ENCODE data around the gene CTPS1.

DNA sequence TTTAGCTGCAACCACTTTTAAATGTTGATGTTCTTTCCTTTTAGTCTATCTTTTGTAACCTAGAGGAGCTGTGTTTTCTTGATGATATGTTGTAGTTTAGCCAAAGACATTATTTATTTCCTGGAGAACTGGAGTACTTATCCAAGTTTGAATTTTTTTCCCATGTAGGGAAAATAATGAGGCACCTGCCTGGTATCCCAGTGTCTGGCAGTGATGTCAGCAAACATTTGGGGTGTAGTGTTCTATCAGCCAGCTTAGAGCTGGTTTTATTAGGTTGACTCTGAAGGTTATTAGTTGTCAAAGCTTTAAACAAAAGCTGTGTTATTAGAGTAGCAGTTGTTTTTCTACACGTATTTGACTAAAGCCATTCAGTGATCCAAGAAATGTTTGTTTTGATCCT lies 3.2 kb downstream of the CTPS1 start:
- TF ChIP-seq FOSL1 (IDR thresholded peaks at IDR 0.05; ENCODE audit: low read depth) (no peak), POLR2A (IDR thresholded peaks at IDR 0.05; ENCODE audit: borderline replicate concordance, extremely low read depth, insufficient read depth, insufficient read length) (no peak), EZH2 (IDR thresholded peaks at IDR 0.05) (no peak), SP1 (IDR thresholded peaks at IDR 0.05; ENCODE audit: low read depth) (no peak), RAD21 (IDR thresholded peaks at IDR 0.05; ENCODE audit: low read depth) (no peak), POLR2AphosphoS5 (IDR thresholded peaks at IDR 0.05; ENCODE audit: low read depth, low read length) (no peak), JUND (IDR thresholded peaks at IDR 0.05) (no peak), EZH2phosphoT487 (IDR thresholded peaks at IDR 0.05; ENCODE audit: borderline replicate concordance) (no peak)
- TF ChIP-seq, protein P1, sequence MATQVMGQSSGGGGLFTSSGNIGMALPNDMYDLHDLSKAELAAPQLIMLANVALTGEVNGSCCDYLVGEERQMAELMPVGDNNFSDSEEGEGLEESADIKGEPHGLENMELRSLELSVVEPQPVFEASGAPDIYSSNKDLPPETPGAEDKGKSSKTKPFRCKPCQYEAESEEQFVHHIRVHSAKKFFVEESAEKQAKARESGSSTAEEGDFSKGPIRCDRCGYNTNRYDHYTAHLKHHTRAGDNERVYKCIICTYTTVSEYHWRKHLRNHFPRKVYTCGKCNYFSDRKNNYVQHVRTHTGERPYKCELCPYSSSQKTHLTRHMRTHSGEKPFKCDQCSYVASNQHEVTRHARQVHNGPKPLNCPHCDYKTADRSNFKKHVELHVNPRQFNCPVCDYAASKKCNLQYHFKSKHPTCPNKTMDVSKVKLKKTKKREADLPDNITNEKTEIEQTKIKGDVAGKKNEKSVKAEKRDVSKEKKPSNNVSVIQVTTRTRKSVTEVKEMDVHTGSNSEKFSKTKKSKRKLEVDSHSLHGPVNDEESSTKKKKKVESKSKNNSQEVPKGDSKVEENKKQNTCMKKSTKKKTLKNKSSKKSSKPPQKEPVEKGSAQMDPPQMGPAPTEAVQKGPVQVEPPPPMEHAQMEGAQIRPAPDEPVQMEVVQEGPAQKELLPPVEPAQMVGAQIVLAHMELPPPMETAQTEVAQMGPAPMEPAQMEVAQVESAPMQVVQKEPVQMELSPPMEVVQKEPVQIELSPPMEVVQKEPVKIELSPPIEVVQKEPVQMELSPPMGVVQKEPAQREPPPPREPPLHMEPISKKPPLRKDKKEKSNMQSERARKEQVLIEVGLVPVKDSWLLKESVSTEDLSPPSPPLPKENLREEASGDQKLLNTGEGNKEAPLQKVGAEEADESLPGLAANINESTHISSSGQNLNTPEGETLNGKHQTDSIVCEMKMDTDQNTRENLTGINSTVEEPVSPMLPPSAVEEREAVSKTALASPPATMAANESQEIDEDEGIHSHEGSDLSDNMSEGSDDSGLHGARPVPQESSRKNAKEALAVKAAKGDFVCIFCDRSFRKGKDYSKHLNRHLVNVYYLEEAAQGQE (IDR thresholded peaks at IDR 0.05; ENCODE audit: low read depth), result no peak
- TF ChIP-seq, protein P2, sequence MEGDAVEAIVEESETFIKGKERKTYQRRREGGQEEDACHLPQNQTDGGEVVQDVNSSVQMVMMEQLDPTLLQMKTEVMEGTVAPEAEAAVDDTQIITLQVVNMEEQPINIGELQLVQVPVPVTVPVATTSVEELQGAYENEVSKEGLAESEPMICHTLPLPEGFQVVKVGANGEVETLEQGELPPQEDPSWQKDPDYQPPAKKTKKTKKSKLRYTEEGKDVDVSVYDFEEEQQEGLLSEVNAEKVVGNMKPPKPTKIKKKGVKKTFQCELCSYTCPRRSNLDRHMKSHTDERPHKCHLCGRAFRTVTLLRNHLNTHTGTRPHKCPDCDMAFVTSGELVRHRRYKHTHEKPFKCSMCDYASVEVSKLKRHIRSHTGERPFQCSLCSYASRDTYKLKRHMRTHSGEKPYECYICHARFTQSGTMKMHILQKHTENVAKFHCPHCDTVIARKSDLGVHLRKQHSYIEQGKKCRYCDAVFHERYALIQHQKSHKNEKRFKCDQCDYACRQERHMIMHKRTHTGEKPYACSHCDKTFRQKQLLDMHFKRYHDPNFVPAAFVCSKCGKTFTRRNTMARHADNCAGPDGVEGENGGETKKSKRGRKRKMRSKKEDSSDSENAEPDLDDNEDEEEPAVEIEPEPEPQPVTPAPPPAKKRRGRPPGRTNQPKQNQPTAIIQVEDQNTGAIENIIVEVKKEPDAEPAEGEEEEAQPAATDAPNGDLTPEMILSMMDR (IDR thresholded peaks at IDR 0.05 in 2 of 3, conservative IDR thresholded peaks at IDR 0.05 in 1 of 3; ENCODE audit: borderline replicate concordance in 1 of 3, insufficient read depth in 1 of 3, low read depth in 2 of 3, low read length in 2 of 3), result no peak
- TF ChIP-seq, protein P3, sequence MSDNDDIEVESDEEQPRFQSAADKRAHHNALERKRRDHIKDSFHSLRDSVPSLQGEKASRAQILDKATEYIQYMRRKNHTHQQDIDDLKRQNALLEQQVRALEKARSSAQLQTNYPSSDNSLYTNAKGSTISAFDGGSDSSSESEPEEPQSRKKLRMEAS (IDR thresholded peaks at IDR 0.05), result no peak
- TF ChIP-seq, protein P4, sequence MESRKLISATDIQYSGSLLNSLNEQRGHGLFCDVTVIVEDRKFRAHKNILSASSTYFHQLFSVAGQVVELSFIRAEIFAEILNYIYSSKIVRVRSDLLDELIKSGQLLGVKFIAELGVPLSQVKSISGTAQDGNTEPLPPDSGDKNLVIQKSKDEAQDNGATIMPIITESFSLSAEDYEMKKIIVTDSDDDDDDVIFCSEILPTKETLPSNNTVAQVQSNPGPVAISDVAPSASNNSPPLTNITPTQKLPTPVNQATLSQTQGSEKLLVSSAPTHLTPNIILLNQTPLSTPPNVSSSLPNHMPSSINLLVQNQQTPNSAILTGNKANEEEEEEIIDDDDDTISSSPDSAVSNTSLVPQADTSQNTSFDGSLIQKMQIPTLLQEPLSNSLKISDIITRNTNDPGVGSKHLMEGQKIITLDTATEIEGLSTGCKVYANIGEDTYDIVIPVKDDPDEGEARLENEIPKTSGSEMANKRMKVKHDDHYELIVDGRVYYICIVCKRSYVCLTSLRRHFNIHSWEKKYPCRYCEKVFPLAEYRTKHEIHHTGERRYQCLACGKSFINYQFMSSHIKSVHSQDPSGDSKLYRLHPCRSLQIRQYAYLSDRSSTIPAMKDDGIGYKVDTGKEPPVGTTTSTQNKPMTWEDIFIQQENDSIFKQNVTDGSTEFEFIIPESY (IDR thresholded peaks at IDR 0.05; ENCODE audit: extremely low read depth, insufficient replicate concordance, low read length), result no peak
